PC-3 (cell line): ENCODE data around the gene ACP4.

Experiments
- EZH2 ChIP-seq: fragments of 300-600 bp; sonication (generic); IDR thresholded peaks from one replicate; pipeline ENCODE4 v1.6.1; 2017; ENCODE audit warnings: antibody characterized with exemption, mild to moderate bottlenecking, low read length; ENCODE audit not compliant: unreplicated experiment
- EZH2phosphoT487 ChIP-seq: fragments of 300-600 bp; sonication (generic); IDR thresholded peaks from 2 replicates; pipeline ENCODE4 v1.6.1; 2018; ENCODE audit warnings: mild to moderate bottlenecking, antibody characterized with exemption, low read length, borderline replicate concordance
- TF ChIP-seq, protein P1 (sequence below): fragments of 300-600 bp; sonication (generic); conservative IDR thresholded peaks from 2 replicates; pipeline ENCODE4 v1.5.1; 2017; ENCODE audit warnings: antibody characterized with exemption, low read depth, mild to moderate bottlenecking, low read length

DNA sequence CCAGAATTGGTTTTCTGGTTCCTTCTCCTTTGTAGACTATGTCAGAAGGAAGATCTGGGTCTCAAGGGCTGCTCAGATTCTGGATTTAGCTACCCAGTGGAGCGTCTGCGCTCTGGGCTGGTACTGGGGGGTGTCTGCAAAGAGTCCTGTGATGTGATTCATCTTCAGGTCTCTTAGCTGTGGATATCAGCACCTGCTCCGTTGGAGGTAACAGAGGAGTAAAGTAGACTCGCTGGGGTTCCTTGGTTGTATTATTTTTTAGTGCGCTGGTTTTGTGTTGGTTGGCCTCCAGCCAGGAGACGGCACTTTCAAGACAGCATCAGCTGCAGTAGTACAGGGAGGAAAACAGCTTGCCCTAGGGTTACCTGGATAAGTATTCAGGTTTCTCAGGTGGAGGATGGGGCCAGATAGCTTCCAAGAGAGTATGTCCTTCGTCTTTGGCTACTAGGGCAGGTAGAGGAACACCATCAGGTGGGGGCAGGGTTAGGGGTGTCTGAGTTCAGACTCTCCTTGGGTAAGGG is 53.5 kb downstream of the ACP4 start:
- TF ChIP-seq, protein P1, sequence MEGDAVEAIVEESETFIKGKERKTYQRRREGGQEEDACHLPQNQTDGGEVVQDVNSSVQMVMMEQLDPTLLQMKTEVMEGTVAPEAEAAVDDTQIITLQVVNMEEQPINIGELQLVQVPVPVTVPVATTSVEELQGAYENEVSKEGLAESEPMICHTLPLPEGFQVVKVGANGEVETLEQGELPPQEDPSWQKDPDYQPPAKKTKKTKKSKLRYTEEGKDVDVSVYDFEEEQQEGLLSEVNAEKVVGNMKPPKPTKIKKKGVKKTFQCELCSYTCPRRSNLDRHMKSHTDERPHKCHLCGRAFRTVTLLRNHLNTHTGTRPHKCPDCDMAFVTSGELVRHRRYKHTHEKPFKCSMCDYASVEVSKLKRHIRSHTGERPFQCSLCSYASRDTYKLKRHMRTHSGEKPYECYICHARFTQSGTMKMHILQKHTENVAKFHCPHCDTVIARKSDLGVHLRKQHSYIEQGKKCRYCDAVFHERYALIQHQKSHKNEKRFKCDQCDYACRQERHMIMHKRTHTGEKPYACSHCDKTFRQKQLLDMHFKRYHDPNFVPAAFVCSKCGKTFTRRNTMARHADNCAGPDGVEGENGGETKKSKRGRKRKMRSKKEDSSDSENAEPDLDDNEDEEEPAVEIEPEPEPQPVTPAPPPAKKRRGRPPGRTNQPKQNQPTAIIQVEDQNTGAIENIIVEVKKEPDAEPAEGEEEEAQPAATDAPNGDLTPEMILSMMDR, result no peak
- TF ChIP-seq EZH2 (no peak), EZH2phosphoT487 (no peak)
